Memory B cell (primary cell): ENCODE results near the gene AMACR.
"Not testable (repeated sequence)": the region's sequence is repeated elsewhere in the genome, so short reads cannot be mapped to it uniquely, and the experiment has no call there.

Experiments used
- ATAC-seq: fragments of 150-1000 bp; cut with Tn5 transposase; 2 replicates; pipeline ENCODE4 v1.10.0; 2021; ENCODE audit warnings: low read depth, mild to moderate bottlenecking, moderate library complexity
- DNase-seq, 2 donors: peaks; one replicate each; pipeline ENCODE4 v3.0.0; 2022; ENCODE audit warnings: low spot score in 2 of 2
- H3K27ac Mint-ChIP-seq: one replicate; pipeline ENCODE4 v1.8.0; 2022; ENCODE audit warnings: mild to moderate bottlenecking, moderate library complexity, mixed read lengths
- H3K27me3 Mint-ChIP-seq: one replicate; pipeline ENCODE4 v1.8.0; 2022; ENCODE audit warnings: mixed read lengths
- H3K36me3 Mint-ChIP-seq: one replicate; pipeline ENCODE4 v1.8.0; 2022; ENCODE audit warnings: mild to moderate bottlenecking, mixed read lengths
- H3K4me1 Mint-ChIP-seq: one replicate; pipeline ENCODE4 v1.8.0; 2022; ENCODE audit warnings: mixed read lengths
- H3K4me3 Mint-ChIP-seq: one replicate; pipeline ENCODE4 v1.8.0; 2022; ENCODE audit warnings: mild to moderate bottlenecking, moderate library complexity, mixed read lengths
- H3K9me3 Mint-ChIP-seq: one replicate; pipeline ENCODE4 v1.8.0; 2022; ENCODE audit warnings: mixed read lengths

Gene AMACR

DNA sequence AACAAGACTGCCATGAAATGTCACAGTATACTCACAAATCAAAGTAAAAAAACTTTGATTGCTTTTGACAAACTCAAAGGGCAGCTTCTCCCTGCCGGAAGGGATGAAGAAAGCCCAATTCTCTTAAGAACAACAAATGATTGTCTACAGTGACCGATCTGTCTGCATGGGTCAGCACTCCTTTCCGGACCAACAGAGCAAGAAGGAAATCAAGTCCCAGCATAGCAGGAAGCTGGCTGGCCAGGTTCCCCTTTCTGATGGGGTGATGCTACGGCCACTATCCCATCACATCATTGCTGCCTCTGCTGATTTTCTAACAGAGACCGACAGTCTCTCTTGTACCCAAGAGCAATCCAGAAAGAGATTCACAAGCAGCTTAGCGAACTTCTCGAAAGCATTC, 34.5 kb upstream of the AMACR start:
- Mint-ChIP-seq H3K4me3 (no peak overlapping the region), H3K4me1 (peaks cover 12% of the 10 kb centered on the region), H3K9me3 (no peaks in the 10 kb centered on the region), H3K27me3 (no peaks in the 10 kb centered on the region), H3K36me3 (peaks cover 6% of the 10 kb centered on the region), H3K27ac (no peak overlapping the region)
- DNase-seq (no peak), ATAC-seq (no peak)

DNA sequence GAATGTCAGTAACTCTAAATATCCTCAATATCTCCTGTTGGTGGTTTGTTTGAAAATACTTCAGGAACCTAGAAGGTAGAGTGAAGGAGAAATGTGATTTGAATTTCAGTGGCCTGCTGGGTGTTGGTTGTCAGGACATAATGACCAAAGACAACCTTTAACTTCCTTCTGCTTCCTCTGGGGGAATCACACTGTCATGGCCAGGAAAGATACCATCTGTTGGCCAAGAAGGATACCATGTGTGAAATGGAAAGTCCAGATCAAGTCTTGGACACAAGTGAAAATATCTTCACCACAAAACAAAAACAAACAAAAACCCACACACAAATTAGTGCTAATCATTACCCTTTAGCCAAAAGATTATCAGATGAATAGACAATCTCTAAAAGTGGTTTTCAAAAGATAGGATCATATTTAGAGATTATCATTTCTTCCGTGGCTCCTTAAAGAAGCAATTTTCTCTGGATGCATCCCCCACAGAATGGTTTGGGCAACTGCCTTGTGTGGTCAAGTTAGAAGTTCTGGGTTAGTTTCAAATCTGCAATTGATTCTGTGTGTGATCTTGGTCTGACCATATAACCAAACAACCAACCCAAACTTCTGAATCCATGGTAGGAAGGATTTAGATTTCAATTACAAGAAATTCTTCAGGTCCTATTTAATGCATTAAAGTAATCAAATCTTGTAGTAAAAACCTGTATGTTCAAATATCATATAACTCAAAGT, 33.6 kb upstream of the AMACR start:
- Mint-ChIP-seq H3K4me1 (peaks cover 12% of the 10 kb centered on the region), H3K9me3 (no peaks in the 10 kb centered on the region), H3K27ac (no peak overlapping the region), H3K27me3 (no peaks in the 10 kb centered on the region), H3K4me3 (no peak overlapping the region), H3K36me3 (peaks cover 7% of the 10 kb centered on the region)
- ATAC-seq: no peak
- DNase-seq: no peak

DNA sequence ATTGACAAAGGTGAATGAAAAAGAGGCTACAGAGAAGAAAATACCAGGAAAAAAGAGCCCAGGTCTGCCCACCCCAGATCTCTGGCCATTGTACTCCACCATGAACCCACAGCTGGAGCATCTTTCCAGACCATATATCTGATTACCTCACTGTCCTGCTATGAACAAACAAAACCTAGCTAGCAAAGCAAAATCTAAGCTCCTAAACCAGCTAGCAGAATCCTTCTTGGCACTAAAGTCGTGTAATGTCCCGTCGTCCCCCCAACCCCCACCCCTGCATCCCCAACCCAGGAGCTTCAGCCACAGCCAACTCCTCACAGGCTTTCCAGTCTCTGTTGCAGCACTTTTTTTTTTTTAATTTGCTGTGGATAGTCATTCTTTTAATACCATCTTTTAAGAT, 32.6 kb upstream of the AMACR start:
- DNase-seq (no peak), ATAC-seq (no peak)
- Mint-ChIP-seq H3K9me3 (no peaks in the 10 kb centered on the region), H3K27me3 (no peaks in the 10 kb centered on the region), H3K4me1 (peaks cover 12% of the 10 kb centered on the region), H3K36me3 (peaks cover 11% of the 10 kb centered on the region), H3K27ac (no peak overlapping the region), H3K4me3 (no peak overlapping the region)

DNA sequence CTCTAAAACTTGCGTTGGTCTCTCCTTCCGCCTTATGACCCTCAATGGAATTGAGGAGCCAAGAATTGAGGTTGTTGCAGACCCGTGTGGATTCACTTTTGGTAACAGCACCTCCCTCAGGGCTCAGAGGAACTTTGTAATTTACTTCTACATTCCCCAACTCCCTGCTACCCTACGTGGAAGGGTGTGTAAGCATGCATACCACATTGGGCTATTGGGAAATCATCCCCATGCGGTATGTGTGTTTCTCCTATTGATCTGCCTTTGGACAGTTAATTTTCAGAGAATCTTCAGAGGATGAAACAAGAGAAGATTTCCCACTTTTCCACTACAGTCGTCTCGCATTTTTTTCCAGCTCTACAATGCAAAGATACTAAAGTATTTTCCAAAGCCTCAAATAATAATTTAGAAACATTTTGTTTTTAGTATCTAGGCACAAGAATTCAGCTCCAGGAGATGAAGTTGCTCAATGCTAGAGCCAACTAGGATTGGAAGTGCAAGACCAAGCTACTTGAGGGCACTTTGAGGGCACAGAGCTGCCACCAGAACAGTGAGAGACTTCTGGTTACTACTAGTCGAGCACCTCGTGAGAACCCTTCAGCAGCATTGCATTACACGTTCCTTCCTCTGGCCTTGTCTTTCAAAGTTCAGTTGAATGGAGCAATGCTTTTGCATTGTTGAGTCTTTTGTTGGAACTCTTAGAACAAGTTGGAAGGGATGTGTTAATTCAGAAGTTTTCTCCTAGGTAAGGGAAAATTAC, 31.7 kb upstream of the AMACR start:
- ATAC-seq: no peak
- no peak for DNase-seq
- H3K27me3 Mint-ChIP-seq: no peaks in the 10 kb centered on the region
- H3K36me3 Mint-ChIP-seq: peaks cover 18% of the 10 kb centered on the region
- no peak overlapping the region for H3K4me3 Mint-ChIP-seq
- no peak overlapping the region for H3K27ac Mint-ChIP-seq
- peaks cover 12% of the 10 kb centered on the region for H3K4me1 Mint-ChIP-seq
- H3K9me3 Mint-ChIP-seq: no peaks in the 10 kb centered on the region

DNA sequence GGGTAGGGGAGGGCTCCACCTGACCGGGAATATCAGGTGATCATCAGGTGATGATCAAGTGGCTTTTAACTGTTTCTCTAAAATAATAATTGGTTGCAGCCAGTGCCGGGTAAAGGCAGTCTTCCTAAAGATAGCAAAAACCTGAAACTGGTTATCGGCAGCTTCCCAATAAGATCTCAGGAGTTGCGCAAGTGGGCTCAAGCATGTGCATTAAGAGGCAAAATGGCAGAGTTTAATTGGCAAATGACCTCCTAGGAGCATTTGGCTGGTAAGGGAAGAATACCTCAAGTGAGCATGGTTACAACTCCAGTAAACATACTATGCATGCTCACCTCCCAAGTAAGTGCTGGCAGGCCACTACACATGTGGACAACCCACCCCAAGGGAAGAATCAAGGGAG, 31.0 kb upstream of the AMACR start:
- Mint-ChIP-seq H3K27me3 (no peaks in the 10 kb centered on the region), H3K27ac (no peak overlapping the region), H3K4me1 (peaks cover 12% of the 10 kb centered on the region), H3K36me3 (peaks cover 18% of the 10 kb centered on the region), H3K4me3 (no peak overlapping the region), H3K9me3 (no peaks in the 10 kb centered on the region)
- no peak for ATAC-seq
- DNase-seq: no peak

DNA sequence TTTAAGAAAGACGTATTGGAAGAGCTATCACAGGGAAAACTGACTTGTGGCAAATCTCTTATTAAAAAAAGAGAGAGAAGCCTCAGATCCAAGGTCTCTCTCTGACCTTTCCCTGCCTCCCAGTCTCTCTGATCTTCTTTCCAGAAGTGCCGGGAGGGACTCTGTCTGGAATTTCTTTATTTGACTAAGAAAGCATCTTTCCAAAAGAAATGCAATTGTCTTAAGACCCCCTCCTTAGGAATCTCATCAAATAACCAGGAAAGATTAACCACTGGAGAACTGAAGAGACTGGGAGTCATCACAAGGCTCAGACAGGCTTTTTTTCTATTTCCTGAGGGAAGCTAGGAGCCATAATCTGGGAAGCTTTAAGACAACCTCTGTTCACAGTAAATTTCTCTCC, 30.5 kb upstream of the AMACR start:
- H3K36me3 Mint-ChIP-seq: peaks cover 20% of the 10 kb centered on the region
- no peak overlapping the region for H3K4me3 Mint-ChIP-seq
- DNase-seq (no peak), ATAC-seq (no peak)
- H3K27me3 Mint-ChIP-seq: no peaks in the 10 kb centered on the region
- H3K9me3 Mint-ChIP-seq: no peaks in the 10 kb centered on the region
- no peak overlapping the region for H3K27ac Mint-ChIP-seq
- H3K4me1 Mint-ChIP-seq: peaks cover 12% of the 10 kb centered on the region

DNA sequence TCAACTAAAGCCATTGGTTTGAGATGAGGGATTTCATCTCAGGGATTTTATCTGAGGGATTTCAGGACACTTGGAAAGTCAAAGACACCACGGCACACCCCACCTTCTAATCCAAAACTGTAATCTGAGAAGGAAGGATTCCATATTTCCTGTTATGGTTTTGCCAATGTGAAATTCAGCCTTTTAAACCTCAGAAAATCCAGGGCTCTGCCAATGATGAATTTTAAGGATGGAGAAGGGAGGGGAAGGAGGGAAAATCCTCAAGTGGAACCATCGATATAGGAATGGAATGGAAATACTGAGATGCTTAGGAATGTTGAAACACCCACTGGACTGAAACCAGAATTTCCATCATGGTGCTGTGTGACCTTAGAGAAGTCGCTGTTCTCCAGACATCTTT, 29.9 kb upstream of the AMACR start:
- no peak for DNase-seq
- Mint-ChIP-seq H3K4me1 (peaks cover 8% of the 10 kb centered on the region), H3K27me3 (no peaks in the 10 kb centered on the region), H3K36me3 (peaks cover 22% of the 10 kb centered on the region), H3K9me3 (no peaks in the 10 kb centered on the region), H3K27ac (no peak overlapping the region), H3K4me3 (no peak overlapping the region)
- ATAC-seq: no peak

DNA sequence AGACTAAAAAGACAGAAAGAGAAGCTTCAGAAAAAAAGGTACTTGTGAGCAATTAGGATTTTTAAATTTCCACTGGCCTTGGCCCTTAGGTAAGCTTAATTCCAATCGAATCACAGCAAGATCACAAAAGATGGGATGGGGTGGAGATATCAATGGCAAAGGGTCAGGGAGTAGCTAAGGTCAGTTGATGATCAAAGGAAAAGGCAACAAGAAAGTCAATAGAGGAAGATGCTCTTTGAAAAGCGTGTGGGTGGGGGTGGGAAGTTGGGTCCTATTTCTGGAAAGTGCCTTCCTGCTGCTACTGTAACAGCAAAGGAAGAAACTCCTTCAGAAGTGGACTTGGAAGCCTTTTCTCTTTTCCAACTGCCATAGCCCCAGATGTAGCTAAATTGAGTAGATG, 27.9 kb upstream of the AMACR start:
- Mint-ChIP-seq H3K27ac (no peak overlapping the region), H3K9me3 (no peaks in the 10 kb centered on the region), H3K36me3 (peaks cover 26% of the 10 kb centered on the region), H3K27me3 (no peaks in the 10 kb centered on the region), H3K4me3 (no peak overlapping the region), H3K4me1 (no peaks in the 10 kb centered on the region)
- ATAC-seq (no peak), DNase-seq (no peak)

DNA sequence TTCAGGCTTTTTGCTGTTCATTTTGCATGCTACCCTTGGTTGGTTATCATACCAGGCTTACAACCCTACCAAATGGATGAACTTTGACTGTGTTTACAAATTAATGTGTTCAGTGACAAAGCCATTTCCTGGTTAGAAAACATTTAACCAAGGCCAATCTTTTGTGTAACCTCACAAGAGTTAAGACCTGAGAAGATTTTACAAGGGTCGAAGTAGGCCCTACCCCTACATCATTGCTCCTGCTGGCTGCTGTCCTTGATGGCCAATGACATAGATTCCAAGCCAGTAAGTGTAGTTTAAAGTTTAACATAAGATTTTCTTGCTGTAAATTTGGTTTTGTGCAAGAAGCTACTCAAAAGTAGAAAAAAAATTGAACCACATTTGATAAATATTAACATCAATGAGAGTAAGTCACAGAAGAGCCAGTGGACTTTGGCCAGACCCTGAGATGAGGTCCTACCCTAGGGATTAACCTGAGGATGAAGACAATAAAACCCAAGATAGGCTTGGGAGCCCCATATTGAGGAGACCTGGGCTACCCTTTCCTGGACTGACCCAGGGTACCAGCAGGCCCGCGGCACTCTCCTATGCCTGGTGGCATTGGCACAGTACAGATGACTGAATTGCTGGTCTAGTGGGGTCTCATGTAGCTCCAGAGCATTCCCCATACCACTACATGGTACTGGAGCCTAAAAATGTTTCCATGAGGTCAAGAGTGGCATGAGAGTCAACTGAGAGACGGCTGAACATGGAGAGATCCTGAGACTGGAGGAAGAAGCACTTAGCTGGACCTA, 26.9 kb upstream of the AMACR start:
- ATAC-seq (no peak), DNase-seq (no peak)
- no peaks in the 10 kb centered on the region for H3K9me3 Mint-ChIP-seq
- no peak overlapping the region for H3K4me3 Mint-ChIP-seq
- H3K27me3 Mint-ChIP-seq: no peaks in the 10 kb centered on the region
- H3K4me1 Mint-ChIP-seq: no peaks in the 10 kb centered on the region
- no peak overlapping the region for H3K27ac Mint-ChIP-seq
- peaks cover 26% of the 10 kb centered on the region for H3K36me3 Mint-ChIP-seq

DNA sequence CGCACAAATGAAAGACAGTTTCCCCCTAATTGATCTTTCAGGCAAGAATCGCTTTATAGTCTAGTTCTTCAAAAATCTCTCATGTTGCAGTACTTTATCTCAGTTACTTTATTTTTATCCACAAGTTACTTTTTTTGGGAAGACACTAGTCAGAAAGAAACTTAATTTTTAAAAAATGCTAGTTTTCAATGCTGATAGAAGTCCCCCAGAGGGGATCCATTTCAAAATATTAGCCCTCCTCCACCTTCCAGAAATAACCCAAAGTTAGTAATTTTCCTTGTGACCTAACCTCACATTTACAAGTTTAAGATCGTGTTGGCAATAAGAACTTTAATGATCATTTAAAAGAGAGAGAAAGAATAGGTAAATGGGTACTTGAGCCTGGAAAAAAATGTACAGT, 24.1 kb upstream of the AMACR start:
- Mint-ChIP-seq H3K9me3 (no peaks in the 10 kb centered on the region), H3K27me3 (no peaks in the 10 kb centered on the region), H3K27ac (no peak overlapping the region), H3K36me3 (peaks cover 24% of the 10 kb centered on the region), H3K4me1 (no peaks in the 10 kb centered on the region), H3K4me3 (no peak overlapping the region)
- ATAC-seq: no peak
- no peak for DNase-seq

DNA sequence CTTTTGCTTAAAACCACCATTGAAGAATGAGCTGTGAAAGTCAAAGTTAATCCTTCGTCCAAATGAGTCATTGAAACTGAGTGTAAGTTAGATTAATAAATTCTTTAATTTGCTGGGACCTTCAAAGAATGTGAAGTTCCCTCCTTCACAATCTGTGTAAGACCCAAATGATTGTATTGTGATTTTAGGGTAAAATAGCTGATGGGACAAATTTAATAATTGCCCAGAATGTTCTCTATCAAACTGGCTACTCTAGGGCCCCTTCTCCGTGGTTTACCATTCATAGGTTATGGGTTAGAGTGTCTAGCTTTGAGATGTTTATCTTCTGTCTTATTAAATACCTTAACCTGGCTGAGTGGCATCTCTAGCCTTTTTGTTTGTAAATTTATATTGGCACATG, 23.3 kb upstream of the AMACR start:
- no peaks in the 10 kb centered on the region for H3K27me3 Mint-ChIP-seq
- no peak overlapping the region for H3K27ac Mint-ChIP-seq
- H3K36me3 Mint-ChIP-seq: peaks cover 26% of the 10 kb centered on the region
- no peak for ATAC-seq
- H3K4me1 Mint-ChIP-seq: no peaks in the 10 kb centered on the region
- DNase-seq: no peak
- H3K9me3 Mint-ChIP-seq: no peaks in the 10 kb centered on the region
- H3K4me3 Mint-ChIP-seq: no peak overlapping the region

DNA sequence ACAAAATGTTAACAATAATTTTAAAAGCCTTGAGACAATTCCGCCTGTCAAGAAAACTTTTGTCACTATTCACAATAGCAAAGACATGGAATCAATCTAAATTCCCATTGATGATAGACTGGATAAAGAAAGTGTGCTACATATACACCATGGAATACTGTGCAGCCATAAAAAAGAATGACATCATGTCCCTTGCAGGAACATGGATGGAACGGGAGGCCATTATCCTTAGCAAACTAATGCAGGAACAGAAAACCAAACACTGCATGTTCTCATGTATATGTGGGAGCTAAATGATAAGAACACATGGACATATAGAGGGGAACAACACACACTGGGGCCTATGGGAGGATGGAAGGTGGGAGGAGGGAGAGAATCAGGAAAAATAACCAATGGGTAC, 22.7 kb upstream of the AMACR start:
- H3K4me3 Mint-ChIP-seq, H3K4me1 Mint-ChIP-seq, DNase-seq, H3K27me3 Mint-ChIP-seq, ATAC-seq, H3K27ac Mint-ChIP-seq, H3K9me3 Mint-ChIP-seq: not testable (repeated sequence)
- H3K36me3 Mint-ChIP-seq: peaks cover 27% of the 10 kb centered on the region

DNA sequence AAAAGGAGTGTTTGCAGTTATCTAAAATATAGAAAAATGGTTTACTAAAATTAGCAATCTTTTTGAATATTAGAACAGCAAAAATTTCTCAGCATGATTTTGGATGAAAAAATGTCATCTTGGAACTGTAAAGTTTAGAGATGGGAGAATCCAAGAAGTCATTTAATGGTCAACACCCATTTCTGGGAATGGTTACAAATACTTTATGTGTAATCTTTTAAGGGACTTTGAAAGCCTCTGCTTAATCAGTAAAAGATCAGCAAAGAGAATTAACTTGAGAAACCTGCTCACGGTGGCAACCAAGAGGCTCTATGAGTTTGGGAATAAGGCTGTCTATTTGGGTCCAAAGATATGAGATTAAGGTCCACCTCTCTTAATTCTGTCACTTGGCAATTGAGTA, 22.2 kb upstream of the AMACR start:
- peaks cover 24% of the 10 kb centered on the region for H3K36me3 Mint-ChIP-seq
- no peaks in the 10 kb centered on the region for H3K27me3 Mint-ChIP-seq
- DNase-seq: no peak
- H3K9me3 Mint-ChIP-seq: no peaks in the 10 kb centered on the region
- no peak overlapping the region for H3K27ac Mint-ChIP-seq
- H3K4me1 Mint-ChIP-seq: no peaks in the 10 kb centered on the region
- no peak overlapping the region for H3K4me3 Mint-ChIP-seq
- ATAC-seq: no peak

DNA sequence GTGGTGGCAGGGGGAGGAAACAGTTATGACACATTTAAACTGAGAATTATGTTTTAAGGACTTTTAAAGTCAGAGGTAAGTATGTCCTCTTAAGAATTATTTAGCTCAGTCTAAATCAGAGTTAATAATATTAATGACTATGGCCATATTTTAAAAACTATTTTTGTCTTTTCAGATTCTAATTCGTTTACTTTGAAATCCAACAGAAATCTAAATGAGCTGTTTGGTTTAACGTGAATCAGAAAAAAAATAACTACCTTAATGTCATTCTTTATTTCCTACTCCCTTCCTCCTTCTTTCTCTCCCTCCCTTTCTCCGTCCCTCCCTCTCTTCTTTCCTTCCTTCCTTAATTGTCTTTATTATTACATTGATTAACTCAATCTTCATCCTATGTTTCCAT, 20.5 kb upstream of the AMACR start:
- H3K36me3 Mint-ChIP-seq: peaks cover 17% of the 10 kb centered on the region
- no peak overlapping the region for H3K27ac Mint-ChIP-seq
- no peaks in the 10 kb centered on the region for H3K27me3 Mint-ChIP-seq
- H3K4me1 Mint-ChIP-seq: no peaks in the 10 kb centered on the region
- no peak overlapping the region for H3K4me3 Mint-ChIP-seq
- no peaks in the 10 kb centered on the region for H3K9me3 Mint-ChIP-seq
- DNase-seq: no peak
- no peak for ATAC-seq
